Dedifferentiated amniotic fluid mesenchymal stem cell (primary cell): ENCODE measurements around the gene TUBG2.
A peak's percentile ranks its signal among the peaks of the same experiment; 100 is the strongest.

ENCODE experiments used
- DNase-seq: peaks from one replicate; pipeline ENCODE4 v3.0.0-alpha.2; 2016; ENCODE audit errors: extremely low spot score

The TUBG2 gene

DNA sequence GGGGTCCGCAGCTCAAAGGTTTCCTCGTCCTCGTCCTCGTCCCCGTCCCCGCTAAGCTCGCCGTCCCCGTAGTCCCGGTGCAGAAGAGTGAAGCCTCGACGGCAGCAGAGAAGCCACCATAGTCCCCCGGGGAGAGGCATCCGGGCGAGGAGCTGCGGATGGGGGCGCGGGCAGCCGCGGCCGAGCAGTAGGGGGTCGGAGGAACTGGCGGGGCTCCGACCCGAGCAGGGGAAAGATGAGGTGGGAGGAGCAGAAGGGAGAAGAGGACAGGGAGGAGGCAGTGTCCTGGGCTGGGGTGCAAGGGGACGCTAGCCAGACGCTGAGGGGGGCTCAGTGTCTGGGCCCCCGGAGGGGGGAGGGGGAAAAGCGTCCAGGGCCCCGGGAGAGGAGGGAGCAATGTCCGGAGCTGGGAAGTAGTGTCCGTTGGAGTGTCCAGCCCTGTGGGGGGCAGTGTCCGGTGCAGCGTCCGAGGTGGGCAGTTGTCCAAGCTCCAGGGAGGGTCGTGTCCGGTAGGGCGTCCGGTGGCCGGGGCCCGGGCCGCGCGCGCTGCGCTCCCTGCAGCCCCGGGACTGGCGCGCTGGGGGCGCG is 17.4 kb downstream of the TUBG2 start, which contains the start of gene PLEKHH3:
Gene PLEKHH3, minus strand, starts transcription at position 571 of the 588 bp plus-strand sequence. Its CDS starts 431 bp downstream, at position 140.
- no peak for DNase-seq

GRCh38 chr17:42677012-42677857 is 18.2 kb downstream of the TUBG2 start:
- DNase-seq = peak; percentile 99

DNA sequence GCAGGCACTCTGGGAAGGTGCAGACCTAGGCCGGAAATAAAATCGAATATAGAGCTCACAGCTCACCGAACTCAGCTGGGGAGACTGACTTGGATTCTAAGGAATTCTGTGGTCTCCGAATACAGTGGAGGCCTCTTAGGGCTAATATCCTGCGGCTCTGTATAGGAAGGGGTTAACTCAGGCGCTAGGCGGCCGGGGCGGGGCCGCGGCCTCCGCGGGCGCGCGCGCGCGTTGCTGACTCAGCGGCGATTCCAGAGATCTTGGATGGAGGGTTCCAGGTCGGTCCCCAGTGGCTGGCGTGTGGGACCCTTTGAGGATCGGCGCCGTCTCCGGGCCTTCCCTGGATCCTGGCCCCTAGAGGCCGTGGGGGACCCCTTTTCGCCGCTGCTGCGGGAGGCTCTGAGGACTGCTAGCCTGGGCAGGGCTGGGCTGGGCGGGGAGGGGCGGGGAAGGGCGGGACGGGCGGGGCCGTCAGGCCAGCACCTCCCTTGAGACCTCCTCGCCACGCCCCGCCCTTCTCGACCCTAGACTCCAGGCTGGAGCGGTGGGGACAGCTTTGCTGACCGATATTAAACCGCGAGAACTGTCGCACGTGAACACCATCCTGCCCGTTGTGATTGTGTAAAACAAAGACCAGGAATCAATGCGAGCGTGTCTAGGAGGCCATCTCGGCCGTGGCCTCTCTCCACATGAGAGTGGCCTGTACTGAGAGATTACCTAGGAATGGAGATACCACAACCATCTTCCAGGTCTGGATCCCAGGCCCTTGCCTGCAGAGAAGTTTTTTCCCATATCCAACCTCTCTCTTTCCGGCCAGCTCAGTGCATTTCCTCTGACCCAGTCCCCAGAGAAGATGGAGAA is 19.1 kb downstream of the TUBG2 start:
- DNase-seq = peak; percentile 64

GRCh38 chr17:42678951-42679491 is 19.9 kb downstream of the TUBG2 start:
- DNase-seq = peak; percentile 27

DNA sequence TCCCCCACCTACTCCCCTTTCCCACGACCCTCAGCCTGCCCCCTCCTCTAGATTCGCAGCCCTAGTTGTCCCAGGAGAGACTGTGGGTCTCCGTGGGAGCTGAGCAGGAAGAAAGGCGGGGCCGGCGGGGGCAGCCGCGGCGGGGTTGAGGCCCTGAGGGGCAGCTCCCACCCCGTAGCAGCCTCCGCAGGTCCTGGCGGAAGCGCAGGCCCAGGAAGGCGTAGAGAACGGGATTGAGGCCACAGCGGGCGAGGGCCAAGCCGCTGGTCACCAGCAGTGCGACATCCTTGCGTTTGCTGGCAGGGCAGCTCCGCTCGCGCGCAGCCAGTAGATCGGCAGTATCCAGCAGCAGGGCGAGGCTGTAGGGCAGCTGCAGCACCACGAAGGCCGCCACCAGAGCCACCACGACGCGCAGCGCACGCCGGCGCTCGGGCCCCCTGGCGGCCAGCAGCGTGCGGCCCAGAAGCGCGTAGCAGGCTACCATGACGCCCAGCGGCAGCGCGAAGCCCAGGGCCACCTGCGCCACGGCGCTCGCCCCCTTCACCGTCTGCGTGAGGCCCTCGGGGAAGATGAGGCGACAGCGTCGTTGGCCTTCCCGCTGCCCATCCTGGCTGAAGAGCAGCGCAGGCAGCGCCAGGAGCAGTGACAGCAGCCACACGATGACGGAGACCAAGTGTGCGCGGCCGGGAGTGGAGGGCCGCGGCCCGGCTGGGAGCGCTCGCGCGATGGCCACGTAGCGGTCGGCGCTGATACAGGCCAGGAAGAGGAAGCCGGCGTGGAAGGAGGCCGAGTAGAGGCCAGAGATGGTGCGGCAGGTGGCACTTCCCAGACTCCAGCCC is 20.6 kb downstream of the TUBG2 start:
- peak; percentile 55 for DNase-seq

DNA sequence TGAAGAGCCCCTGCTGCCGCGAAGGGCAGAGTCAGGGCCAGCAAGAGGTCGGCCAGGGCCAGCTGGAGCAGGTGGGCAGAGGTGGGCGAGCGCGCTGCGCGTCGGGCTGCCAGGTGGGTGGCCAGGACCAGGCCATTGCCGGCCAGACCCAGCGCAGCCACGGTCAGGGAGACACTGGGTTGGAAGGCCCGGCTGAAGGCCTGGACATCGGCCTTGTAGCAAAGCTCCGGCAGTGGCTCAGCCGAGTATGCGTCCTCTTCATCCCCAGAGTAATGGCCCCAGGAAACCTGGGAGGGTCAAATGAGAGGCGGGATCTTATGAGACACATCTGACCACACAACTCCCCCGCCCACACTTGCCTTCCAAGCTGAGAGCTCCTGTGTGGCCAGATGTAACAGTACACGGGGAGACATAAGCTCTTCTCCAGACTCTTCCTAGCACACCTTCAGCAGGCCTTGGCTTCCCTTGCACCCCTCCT is 21.3 kb downstream of the TUBG2 start:
- DNase-seq = no peak

DNA sequence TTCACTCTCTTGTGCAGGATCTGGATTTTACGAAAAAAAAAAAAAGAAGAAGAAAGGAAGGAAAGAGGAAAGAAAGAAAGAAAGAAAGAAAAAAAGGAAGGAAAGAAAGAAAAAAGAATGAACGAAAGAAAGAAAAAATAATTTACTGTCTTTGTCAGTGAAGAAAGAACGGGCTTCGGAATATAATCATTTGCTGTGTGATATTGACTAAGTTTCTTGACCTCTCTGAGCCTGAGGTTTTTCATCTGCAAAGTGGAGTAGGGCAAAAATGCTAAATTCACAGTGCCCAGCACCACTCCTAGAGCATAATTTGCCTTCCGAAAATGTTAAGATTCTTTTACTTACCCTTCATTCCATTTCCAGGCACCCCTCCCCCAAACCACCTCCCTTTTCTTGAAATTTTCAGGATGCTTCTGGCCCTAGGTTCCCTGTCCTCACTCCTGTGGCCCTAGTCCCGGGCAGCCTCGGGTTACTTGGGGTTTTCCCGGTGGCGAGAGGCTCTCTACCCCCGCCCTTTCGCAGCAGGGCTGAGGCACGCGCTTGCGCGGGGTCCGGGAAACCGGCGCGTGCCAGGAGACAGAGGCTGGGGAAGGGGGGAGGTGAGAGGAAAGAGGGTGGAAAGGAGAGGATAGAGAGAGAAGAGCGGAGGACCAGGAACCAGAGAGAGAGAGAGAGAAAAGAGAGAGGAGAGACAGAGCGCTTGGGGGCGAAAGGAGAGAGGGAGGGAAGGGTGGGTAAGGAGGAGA is 23.1 kb downstream of the TUBG2 start, which contains the start of gene CNTNAP1:
Gene CNTNAP1, plus strand, starts transcription at position 556 of the 746 bp plus-strand sequence. CDS start 299 bp downstream, outside the sequence.
- peak; percentile 74 for DNase-seq

GRCh38 chr17:42682722-42683403 is 23.8 kb downstream of the TUBG2 start:
- DNase-seq = peak; percentile 42

- no peak for DNase-seq
These were observed 24.4 kb downstream of the TUBG2 start for GRCh38 chr17:42683407-42684034.

DNA sequence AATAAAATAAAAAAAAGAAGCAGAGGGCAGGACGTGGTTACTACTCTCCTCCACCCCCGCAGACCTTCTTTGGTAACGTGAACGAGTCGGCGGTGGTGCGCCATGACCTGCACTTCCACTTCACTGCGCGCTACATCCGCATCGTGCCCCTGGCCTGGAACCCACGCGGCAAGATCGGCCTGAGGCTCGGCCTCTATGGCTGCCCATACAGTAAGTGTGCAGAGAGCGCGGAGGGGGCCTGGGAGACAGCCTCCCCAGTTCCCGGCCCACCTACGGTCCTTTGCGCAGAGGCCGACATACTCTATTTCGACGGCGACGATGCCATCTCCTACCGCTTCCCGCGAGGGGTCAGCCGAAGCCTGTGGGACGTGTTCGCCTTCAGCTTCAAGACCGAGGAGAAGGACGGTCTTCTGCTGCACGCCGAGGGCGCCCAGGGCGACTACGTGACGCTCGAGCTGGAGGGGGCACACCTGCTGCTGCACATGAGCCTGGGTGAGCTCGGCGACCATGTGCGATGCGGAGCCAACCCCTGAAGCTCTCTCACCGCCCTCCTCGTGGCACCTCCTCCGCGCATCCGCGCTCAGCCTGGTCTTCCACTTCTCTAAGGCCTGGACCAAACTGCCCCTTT is 26.0 kb downstream of the TUBG2 start:
- DNase-seq = no peak

DNA sequence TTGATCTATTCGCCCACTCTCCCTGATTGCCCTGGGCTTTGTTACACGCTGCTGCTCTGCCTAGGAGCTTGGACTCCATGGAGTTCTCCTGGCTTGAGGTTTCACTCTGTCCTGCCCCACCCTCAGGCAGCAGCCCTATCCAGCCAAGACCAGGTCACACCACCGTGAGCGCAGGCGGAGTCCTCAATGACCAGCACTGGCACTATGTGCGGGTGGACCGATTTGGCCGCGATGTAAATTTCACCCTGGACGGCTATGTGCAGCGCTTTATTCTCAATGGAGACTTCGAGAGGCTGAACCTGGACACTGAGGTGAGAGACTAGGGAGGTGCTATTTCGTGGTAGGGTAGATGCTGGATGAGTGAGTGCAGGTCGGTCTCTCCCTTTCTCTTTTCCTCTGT is 26.7 kb downstream of the TUBG2 start:
- DNase-seq = no peak

- DNase-seq = no peak
These were observed 27.5 kb downstream of the TUBG2 start for GRCh38 chr17:42686520-42687128.

GRCh38 chr17:42687707-42688320 is 28.7 kb downstream of the TUBG2 start:
- DNase-seq = no peak

DNA sequence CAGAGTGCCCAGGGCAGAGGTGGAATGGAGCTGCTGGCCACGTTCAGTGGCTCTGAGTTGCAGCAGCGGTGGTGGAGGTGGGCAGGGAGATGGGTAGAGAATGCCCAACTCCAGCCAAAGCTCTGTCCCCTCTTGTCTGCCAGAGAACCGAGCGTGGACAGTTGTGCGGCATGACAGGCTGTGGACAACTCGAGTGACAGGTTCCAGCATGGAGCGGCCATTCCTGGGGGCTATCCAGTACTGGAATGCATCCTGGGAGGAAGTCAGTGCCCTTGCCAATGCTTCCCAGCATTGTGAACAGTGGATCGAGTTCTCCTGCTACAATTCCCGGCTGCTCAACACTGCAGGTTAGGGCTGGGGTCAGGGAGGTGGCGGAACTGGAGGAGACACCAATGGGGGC is 31.5 kb downstream of the TUBG2 start:
- no peak for DNase-seq

- DNase-seq = no peak
These were observed 32.0 kb downstream of the TUBG2 start for GRCh38 chr17:42691021-42691545.

DNA sequence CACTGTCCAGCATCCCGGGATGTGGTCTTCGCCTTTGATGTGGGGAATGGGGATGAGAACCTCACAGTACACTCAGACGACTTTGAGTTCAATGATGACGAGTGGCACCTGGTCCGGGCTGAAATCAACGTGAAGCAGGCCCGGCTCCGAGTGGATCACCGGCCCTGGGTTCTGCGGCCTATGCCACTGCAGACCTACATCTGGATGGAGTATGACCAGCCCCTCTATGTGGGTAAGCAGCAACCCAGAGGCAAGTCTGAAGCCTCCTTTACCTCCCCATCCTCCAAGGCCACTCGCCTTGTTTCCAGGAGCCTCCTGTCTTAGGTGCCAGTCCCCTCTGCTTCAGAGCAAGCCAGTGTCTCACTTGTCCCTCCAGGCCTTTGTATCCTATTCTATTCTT is 33.4 kb downstream of the TUBG2 start:
- no peak for DNase-seq

GRCh38 chr17:42694524-42694923 is 35.4 kb downstream of the TUBG2 start:
- DNase-seq = no peak
